ENCODE measurements around the gene FOXL2NB. TPM values are rescaled to one million over a fixed set of nuclear protein-coding genes. Genes with fewer than 3 reads are reported as not detected.

FOXL2NB gene
- total RNA-seq, 6 donors from 2014 or later: 0.07 TPM; not detected in 5

GRCh38 chr3:138948371-138949001 lies 1.5 kb downstream of the FOXL2NB start:
- DNase-seq: no peak
- Histone ChIP-seq H3K36me3 (no peaks in the 10 kb centered on the region), H3K27me3 (peaks cover 1 to 75% (median 45%) of the 10 kb centered on the region in 4 donors), H3K9me3 (no peaks in the 10 kb centered on the region), H3K4me1 (peaks cover 44 to 53% (median 47%) of the 10 kb centered on the region in 4 donors), H3K27ac (no peak overlapping the region), H3K4me3 (no peak overlapping the region)
- TF ChIP-seq EP300 (IDR thresholded peaks at IDR 0.05): no peak
- TF ChIP-seq POLR2AphosphoS5 (IDR thresholded peaks at IDR 0.05): no peak
- TF ChIP-seq CTCF (IDR thresholded peaks at IDR 0.05): no peak
- TF ChIP-seq POLR2A (IDR thresholded peaks at IDR 0.05): no peak
- WGBS, 2 donors: 68 to 70% methylated on average over 3 of the region's 3 CpGs
- ATAC-seq (ENCODE audit: low FRiP score in 2 of 2): no peak

- no peak for TF ChIP-seq EP300 (IDR thresholded peaks at IDR 0.05)
- no peak for TF ChIP-seq CTCF (IDR thresholded peaks at IDR 0.05)
- TF ChIP-seq POLR2A (IDR thresholded peaks at IDR 0.05): no peak
- no peak for TF ChIP-seq POLR2AphosphoS5 (IDR thresholded peaks at IDR 0.05)
- H3K36me3 ChIP-seq: no peaks in the 10 kb centered on the region
- H3K9me3 ChIP-seq: no peaks in the 10 kb centered on the region
- no peak overlapping the region for H3K4me3 ChIP-seq
- 46 to 49% methylated on average over 4 to 5 of the region's 5 CpGs for WGBS, 2 donors
- no peak for ATAC-seq (ENCODE audit: low FRiP score in 2 of 2)
- DNase-seq: no peak
- H3K27me3 ChIP-seq: peaks cover 1 to 69% (median 42%) of the 10 kb centered on the region in 4 donors
- H3K27ac ChIP-seq: no peak overlapping the region
- peaks cover 44 to 50% (median 45%) of the 10 kb centered on the region in 4 donors for H3K4me1 ChIP-seq
These were observed 2.0 kb downstream of the FOXL2NB start for GRCh38 chr3:138949002-138949418.

GRCh38 chr3:138949445-138950005 lies 2.5 kb downstream of the FOXL2NB start:
- no peak for DNase-seq

GRCh38 chr3:138950006-138950644 lies 3.1 kb downstream of the FOXL2NB start:
- WGBS, 2 donors: 8 to 11% methylated on average over 2 to 23 of the region's 53 CpGs
- peaks cover 1 to 58% (median 34%) of the 10 kb centered on the region in 4 donors for H3K27me3 ChIP-seq
- peak overlapping the region in 3 of 4 donors; percentile 9 to 37 (median 34) for H3K4me3 ChIP-seq
- TF ChIP-seq POLR2A (IDR thresholded peaks at IDR 0.05) (no peak), CTCF (IDR thresholded peaks at IDR 0.05) (no peak), POLR2AphosphoS5 (IDR thresholded peaks at IDR 0.05) (no peak), EP300 (IDR thresholded peaks at IDR 0.05) (no peak)
- H3K27ac ChIP-seq: no peak overlapping the region
- H3K4me1 ChIP-seq: peaks cover 33 to 39% (median 34%) of the 10 kb centered on the region in 4 donors
- H3K36me3 ChIP-seq: no peaks in the 10 kb centered on the region
- peak in 1 of 2 donors; percentile 57 for ATAC-seq (ENCODE audit: low FRiP score in 2 of 2)
- DNase-seq: peak in 1 of 2 donors; percentile 88
- H3K9me3 ChIP-seq: no peaks in the 10 kb centered on the region

More at GRCh38 chr3:138949445-138950005, 2.5 kb downstream of the FOXL2NB start:
- no peaks in the 10 kb centered on the region for H3K36me3 ChIP-seq
- peaks cover 1 to 64% (median 39%) of the 10 kb centered on the region in 4 donors for H3K27me3 ChIP-seq
- no peak for TF ChIP-seq CTCF (IDR thresholded peaks at IDR 0.05)
- no peak for TF ChIP-seq POLR2AphosphoS5 (IDR thresholded peaks at IDR 0.05)
- no peak for TF ChIP-seq POLR2A (IDR thresholded peaks at IDR 0.05)
- no peaks in the 10 kb centered on the region for H3K9me3 ChIP-seq
- H3K27ac ChIP-seq: no peak overlapping the region
- 6 to 7% methylated on average over 21 to 25 of the region's 27 CpGs for WGBS, 2 donors
- peaks cover 39 to 45% (median 40%) of the 10 kb centered on the region in 4 donors for H3K4me1 ChIP-seq
- ATAC-seq (ENCODE audit: low FRiP score in 2 of 2): peak in 1 of 2 donors; percentile 2
- peak overlapping the region in 3 of 4 donors; percentile 9 to 37 (median 34) for H3K4me3 ChIP-seq

Measured in upper lobe of left lung (tissue), 6 donors.